Neuronal stem cell (in vitro differentiated cells): ENCODE results near the gene TMEM181.

Experiments
- DNase-seq: peaks from one replicate; pipeline ENCODE4 v3.0.0-alpha.2; 2013; ENCODE audit warnings: low spot score
- H2AFZ ChIP-seq: one replicate; pipeline ENCODE4 v1.6.1; 2013; ENCODE audit warnings: mild to moderate bottlenecking, low read length, inconsistent platforms
- H2AK5ac ChIP-seq: 2 replicates; pipeline ENCODE4 v1.6.1; 2013; ENCODE audit warnings: low read depth, mild to moderate bottlenecking, inconsistent platforms, low read length, moderate library complexity, mixed read lengths
- H2BK120ac ChIP-seq: 2 replicates; pipeline ENCODE4 v1.6.1; 2013; ENCODE audit warnings: low read depth, mild to moderate bottlenecking, inconsistent platforms, low read length, moderate library complexity, mixed read lengths
- H2BK12ac ChIP-seq: one replicate; pipeline ENCODE4 v1.6.1; 2013; ENCODE audit warnings: low read length, inconsistent platforms
- H2BK15ac ChIP-seq: 2 replicates; pipeline ENCODE4 v1.6.1; 2013; ENCODE audit warnings: mild to moderate bottlenecking, low read length, inconsistent platforms, mixed read lengths
- H2BK5ac ChIP-seq: one replicate; pipeline ENCODE4 v1.6.1; 2013; ENCODE audit warnings: inconsistent platforms, mild to moderate bottlenecking, low read length, moderate library complexity
- H3K14ac ChIP-seq: one replicate; pipeline ENCODE4 v1.6.1; 2013; ENCODE audit warnings: low read length, inconsistent platforms
- H3K18ac ChIP-seq: 2 replicates; pipeline ENCODE4 v1.6.1; 2013; ENCODE audit warnings: low read length, inconsistent platforms
- H3K23ac ChIP-seq: 2 replicates; pipeline ENCODE4 v1.6.1; 2013; ENCODE audit warnings: low read depth, mild to moderate bottlenecking, mixed read lengths, low read length, inconsistent platforms; ENCODE audit not compliant: poor library complexity
- H3K27ac ChIP-seq: replicated peaks from 3 replicates; pipeline ENCODE4 v1.5.1; 2013; ENCODE audit warnings: low read length, inconsistent platforms
- H3K27me3 ChIP-seq, 3 experiments: 2 replicates each; pipeline ENCODE4 v1.6.1; 2013; ENCODE audit warnings: low read length in 3 of 3, mild to moderate bottlenecking in 2 of 3, inconsistent platforms in 1 of 3, low read depth in 1 of 3, mixed read lengths in 1 of 3, moderate library complexity in 1 of 3; ENCODE audit not compliant: control insufficient read depth in 3 of 3, insufficient read depth in 3 of 3
- H3K36me3 ChIP-seq, 2 donors: replicated peaks in 1 of 2; 2 replicates each; pipeline ENCODE4 v1.6.1; 2013; ENCODE audit warnings: low read length in 2 of 2; ENCODE audit not compliant: control insufficient read depth in 2 of 2, insufficient read depth in 2 of 2
- H3K4ac ChIP-seq: 2 replicates; pipeline ENCODE4 v1.6.1; 2013; ENCODE audit warnings: inconsistent platforms, mild to moderate bottlenecking, low read length, moderate library complexity
- H3K4me1 ChIP-seq, 2 donors: 1 replicate in 1 of 2; 2 replicates in 1 of 2; pipeline ENCODE4 v1.6.1; 2013; ENCODE audit warnings: low read length in 2 of 2, low read depth in 1 of 2; ENCODE audit not compliant: control insufficient read depth in 2 of 2, insufficient read depth in 1 of 2
- H3K4me2 ChIP-seq: one replicate; pipeline ENCODE4 v1.6.1; 2013; ENCODE audit warnings: mild to moderate bottlenecking, low read length, inconsistent platforms; ENCODE audit not compliant: insufficient read depth, poor library complexity, severe bottlenecking
- H3K4me3 ChIP-seq, 2 donors: 2 replicates each; pipeline ENCODE4 v1.5.1; 2013; ENCODE audit warnings: low read length in 2 of 2, mild to moderate bottlenecking in 2 of 2, inconsistent platforms in 1 of 2, moderate library complexity in 1 of 2
- H3K79me1 ChIP-seq: one replicate; pipeline ENCODE4 v1.6.1; 2013; ENCODE audit warnings: low read depth, mild to moderate bottlenecking, inconsistent platforms, low read length, moderate library complexity
- H3K9ac ChIP-seq: one replicate; pipeline ENCODE4 v1.6.1; 2013; ENCODE audit warnings: mild to moderate bottlenecking, low read depth, low read length, inconsistent platforms; ENCODE audit not compliant: poor library complexity
- H3K9me3 ChIP-seq, 2 donors: replicated peaks in 1 of 2; 2 replicates each; pipeline versions ENCODE3 to v1.6.1; 2013; ENCODE audit warnings: low read length in 2 of 2, mild to moderate bottlenecking in 2 of 2, inconsistent platforms in 1 of 2, low read depth in 1 of 2, mixed read lengths in 1 of 2, moderate library complexity in 1 of 2; ENCODE audit not compliant: control insufficient read depth in 2 of 2, insufficient read depth in 1 of 2
- H4K8ac ChIP-seq: one replicate; pipeline ENCODE4 v1.6.1; 2013; ENCODE audit warnings: low read depth, mild to moderate bottlenecking, inconsistent platforms, low read length, moderate library complexity
- H4K91ac ChIP-seq: one replicate; pipeline ENCODE4 v1.6.1; 2013; ENCODE audit warnings: low read length, low read depth, mild to moderate bottlenecking, inconsistent platforms; ENCODE audit not compliant: poor library complexity
- WGBS, 2 donors: extraction: QIAGEN DNeasy Blood & Tissue Kit; methylation state at CpG; one replicate each; pipeline ENCODE4 v1.1.7; 2013; ENCODE audit warnings: missing lambda C conversion rate in 2 of 2, mixed read lengths in 1 of 2; ENCODE audit not compliant: insufficient read length in 2 of 2, insufficient replicate concordance in 1 of 2; ENCODE audit errors: extremely low coverage in 2 of 2; 5-methylcytosine and 5-hydroxymethylcytosine counted together

TMEM181 gene

GRCh38 chr6:158539413-158539812, 20.5 kb upstream of the TMEM181 start:
- Histone ChIP-seq H3K4me1 (peaks cover 4 to 5% of the 10 kb centered on the region in 2 donors), H3K36me3 (no peaks in the 10 kb centered on the region), H2AFZ (no peak overlapping the region), H3K4me2 (no peak overlapping the region), H2BK15ac (no peak overlapping the region), H3K9me3 (peaks cover 0 to 2% of the 10 kb centered on the region in 2 donors), H2AK5ac (no peak overlapping the region), H3K4ac (no peak overlapping the region), H3K27me3 (peaks cover 0 to 9% (median 0%) of the 10 kb centered on the region in 3 experiments), H3K4me3 (no peak overlapping the region), H4K91ac (no peak overlapping the region), H3K14ac (no peak overlapping the region), H4K8ac (no peak overlapping the region), H2BK120ac (no peak overlapping the region), H3K18ac (no peak overlapping the region), H2BK12ac (no peak overlapping the region), H3K79me1 (no peaks in the 10 kb centered on the region), H3K27ac (no peak overlapping the region), H3K9ac (no peak overlapping the region), H2BK5ac (no peak overlapping the region), H3K23ac (no peak overlapping the region)
- no peak for DNase-seq
- no CpG with 5 or more reads among the region's 7 CpGs for WGBS, 2 donors

GRCh38 chr6:158539881-158540280, 20.0 kb upstream of the TMEM181 start:
- H3K4ac ChIP-seq, result no peak overlapping the region
- H2BK120ac ChIP-seq, result no peak overlapping the region
- H4K8ac ChIP-seq, result no peak overlapping the region
- peaks cover 4 to 5% of the 10 kb centered on the region in 2 donors for H3K4me1 ChIP-seq
- no peak overlapping the region for H3K9ac ChIP-seq
- no peak overlapping the region for H2AFZ ChIP-seq
- no peak overlapping the region for H2AK5ac ChIP-seq
- H3K27ac ChIP-seq, result no peak overlapping the region
- no peaks in the 10 kb centered on the region for H3K36me3 ChIP-seq
- no peak overlapping the region for H2BK5ac ChIP-seq
- H3K4me2 ChIP-seq, result no peak overlapping the region
- no peak overlapping the region for H3K14ac ChIP-seq
- no peak overlapping the region for H3K18ac ChIP-seq
- no peak overlapping the region for H3K23ac ChIP-seq
- no peaks in the 10 kb centered on the region for H3K79me1 ChIP-seq
- WGBS, 2 donors, result no CpG with 5 or more reads among the region's 6 CpGs
- peaks cover 0 to 2% of the 10 kb centered on the region in 2 donors for H3K9me3 ChIP-seq
- no peak overlapping the region for H2BK15ac ChIP-seq
- H2BK12ac ChIP-seq, result no peak overlapping the region
- no peak overlapping the region for H3K4me3 ChIP-seq
- peaks cover 0 to 9% (median 0%) of the 10 kb centered on the region in 3 experiments for H3K27me3 ChIP-seq
- DNase-seq, result no peak
- H4K91ac ChIP-seq, result no peak overlapping the region

- no peak overlapping the region for H2AFZ ChIP-seq
- H3K23ac ChIP-seq, result no peak overlapping the region
- no peak overlapping the region for H2BK12ac ChIP-seq
- H2BK120ac ChIP-seq, result no peak overlapping the region
- no peak overlapping the region for H3K14ac ChIP-seq
- no peak overlapping the region for H3K9ac ChIP-seq
- H2BK15ac ChIP-seq, result no peak overlapping the region
- H2AK5ac ChIP-seq, result no peak overlapping the region
- H3K4ac ChIP-seq, result no peak overlapping the region
- DNase-seq, result no peak
- H4K8ac ChIP-seq, result no peak overlapping the region
- H4K91ac ChIP-seq, result no peak overlapping the region
- no peak overlapping the region for H2BK5ac ChIP-seq
- H3K4me1 ChIP-seq, result peaks cover 0 to 2% of the 10 kb centered on the region in 2 donors
- WGBS, 2 donors, result no CpG with 5 or more reads among the region's 12 CpGs
- no peak overlapping the region for H3K27ac ChIP-seq
- no peaks in the 10 kb centered on the region for H3K79me1 ChIP-seq
- no peaks in the 10 kb centered on the region for H3K36me3 ChIP-seq
- no peaks in the 10 kb centered on the region for H3K9me3 ChIP-seq
- no peaks in the 10 kb centered on the region for H3K27me3 ChIP-seq
- H3K4me2 ChIP-seq, result no peak overlapping the region
- H3K4me3 ChIP-seq, result no peak overlapping the region
- no peak overlapping the region for H3K18ac ChIP-seq
Measured at GRCh38 chr6:158543606-158544185, 16.2 kb upstream of the TMEM181 start.

GRCh38 chr6:158544428-158544827, 15.5 kb upstream of the TMEM181 start:
- H2BK120ac ChIP-seq, result no peak overlapping the region
- no peak overlapping the region for H2AK5ac ChIP-seq
- no peak overlapping the region for H3K14ac ChIP-seq
- H2AFZ ChIP-seq, result no peak overlapping the region
- H3K9ac ChIP-seq, result no peak overlapping the region
- H3K18ac ChIP-seq, result no peak overlapping the region
- H3K4me2 ChIP-seq, result no peak overlapping the region
- DNase-seq, result no peak
- H4K8ac ChIP-seq, result no peak overlapping the region
- no peak overlapping the region for H2BK12ac ChIP-seq
- no peak overlapping the region for H2BK5ac ChIP-seq
- H3K27me3 ChIP-seq, result no peaks in the 10 kb centered on the region
- H3K79me1 ChIP-seq, result no peaks in the 10 kb centered on the region
- H2BK15ac ChIP-seq, result no peak overlapping the region
- H3K4me3 ChIP-seq, result no peak overlapping the region
- no peaks in the 10 kb centered on the region for H3K9me3 ChIP-seq
- no peak overlapping the region for H3K27ac ChIP-seq
- no peaks in the 10 kb centered on the region for H3K36me3 ChIP-seq
- H3K23ac ChIP-seq, result no peak overlapping the region
- no peak overlapping the region for H3K4ac ChIP-seq
- H4K91ac ChIP-seq, result no peak overlapping the region
- no CpG with 5 or more reads among the region's 12 CpGs for WGBS, 2 donors
- peaks cover 0 to 2% of the 10 kb centered on the region in 2 donors for H3K4me1 ChIP-seq
